GM19328 (cell line): Measurements from ENCODE around the gene MOV10.
"Not testable (repeated sequence)": the region's sequence is repeated elsewhere in the genome, so short reads cannot be mapped to it uniquely, and the experiment has no call there.

Experiments
- ATAC-seq: cut with Tn5 transposase; IDR thresholded peaks from one replicate; pipeline ENCODE4 v1.9.1; 2021; ENCODE audit warnings: mild to moderate bottlenecking, moderate library complexity; ENCODE audit not compliant: unreplicated experiment

The MOV10 gene

DNA sequence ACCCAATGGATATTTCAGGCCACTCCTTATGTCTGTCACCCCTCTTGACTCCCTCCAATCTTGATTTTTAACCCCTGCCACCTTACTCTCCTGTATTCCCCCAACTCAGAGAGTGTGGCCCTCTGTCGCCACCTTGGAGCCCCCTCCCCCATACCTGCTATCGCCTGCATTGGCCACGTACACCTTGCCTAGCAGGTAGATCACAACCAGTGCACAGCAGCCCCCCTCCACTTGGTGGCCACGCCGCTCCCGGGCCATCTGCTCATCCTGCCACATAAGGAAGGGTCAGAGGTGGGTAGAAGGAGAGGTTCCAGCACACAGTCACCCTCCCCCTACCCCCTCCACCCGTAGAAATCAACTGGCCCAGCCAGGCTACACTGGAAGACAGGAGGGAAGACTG, 37.7 kb downstream of the MOV10 start:
- no peak for ATAC-seq

DNA sequence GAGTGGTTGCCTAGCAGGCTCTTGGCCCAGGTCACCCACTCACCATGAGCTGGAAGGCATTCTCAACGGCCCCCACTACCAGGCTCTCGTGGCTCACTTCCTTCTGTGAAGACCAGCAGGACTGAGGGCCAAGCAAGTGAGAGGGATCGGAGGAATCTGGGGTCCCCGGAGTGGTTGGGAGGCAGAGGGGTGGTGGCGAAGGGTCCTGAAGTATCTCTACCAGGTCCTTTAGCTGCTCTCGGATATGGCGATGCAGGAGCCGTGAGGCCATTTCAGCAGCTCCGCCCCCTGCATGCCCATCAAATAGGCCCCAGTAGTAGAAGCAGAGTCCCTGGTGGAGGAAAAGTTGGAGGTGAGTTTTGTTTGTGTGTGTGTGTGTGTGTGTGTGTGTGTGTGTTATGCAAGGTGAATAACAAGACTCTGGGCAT, 38.3 kb downstream of the MOV10 start:
- ATAC-seq = no peak

DNA sequence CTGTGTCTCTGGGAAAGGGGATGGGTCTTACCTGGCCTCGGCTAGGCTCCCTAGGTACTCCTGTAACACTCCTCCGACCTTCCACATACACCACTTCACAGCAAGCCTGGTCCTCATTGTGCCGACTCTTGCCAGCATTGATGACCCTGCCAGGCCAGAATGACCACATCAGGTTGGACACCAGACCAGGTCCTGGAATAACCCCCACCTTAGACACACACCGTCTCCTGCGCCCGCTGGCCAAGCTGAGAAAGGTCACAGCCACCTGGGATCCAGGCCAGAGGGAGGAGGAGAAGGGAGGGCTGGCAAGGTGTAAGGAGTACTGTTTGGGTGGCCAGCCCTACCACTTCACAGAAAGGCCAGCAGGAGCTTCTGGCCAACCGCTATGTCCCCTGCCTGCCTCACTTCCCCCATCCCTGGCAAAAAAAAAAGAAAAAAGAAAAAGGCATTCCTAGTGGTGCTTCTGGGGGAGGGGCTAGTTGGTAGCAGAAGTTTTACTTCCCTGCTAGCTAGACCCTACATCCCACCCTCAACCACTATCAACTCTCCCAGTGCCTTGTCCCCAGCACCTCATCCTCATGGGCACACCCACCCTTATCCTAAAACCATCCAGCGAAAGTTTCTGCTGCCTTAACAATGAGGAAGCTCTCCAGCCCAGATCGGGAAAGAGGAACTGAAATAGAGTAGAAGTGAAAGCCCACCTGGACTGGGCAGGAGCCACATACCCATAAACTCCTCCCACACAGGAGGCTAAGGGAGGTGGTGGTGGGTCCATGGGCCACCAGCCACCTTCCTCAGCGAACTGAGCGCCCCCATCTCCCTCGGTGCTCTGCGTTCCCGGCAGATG, 39.2 kb downstream of the MOV10 start:
- no peak for ATAC-seq

DNA sequence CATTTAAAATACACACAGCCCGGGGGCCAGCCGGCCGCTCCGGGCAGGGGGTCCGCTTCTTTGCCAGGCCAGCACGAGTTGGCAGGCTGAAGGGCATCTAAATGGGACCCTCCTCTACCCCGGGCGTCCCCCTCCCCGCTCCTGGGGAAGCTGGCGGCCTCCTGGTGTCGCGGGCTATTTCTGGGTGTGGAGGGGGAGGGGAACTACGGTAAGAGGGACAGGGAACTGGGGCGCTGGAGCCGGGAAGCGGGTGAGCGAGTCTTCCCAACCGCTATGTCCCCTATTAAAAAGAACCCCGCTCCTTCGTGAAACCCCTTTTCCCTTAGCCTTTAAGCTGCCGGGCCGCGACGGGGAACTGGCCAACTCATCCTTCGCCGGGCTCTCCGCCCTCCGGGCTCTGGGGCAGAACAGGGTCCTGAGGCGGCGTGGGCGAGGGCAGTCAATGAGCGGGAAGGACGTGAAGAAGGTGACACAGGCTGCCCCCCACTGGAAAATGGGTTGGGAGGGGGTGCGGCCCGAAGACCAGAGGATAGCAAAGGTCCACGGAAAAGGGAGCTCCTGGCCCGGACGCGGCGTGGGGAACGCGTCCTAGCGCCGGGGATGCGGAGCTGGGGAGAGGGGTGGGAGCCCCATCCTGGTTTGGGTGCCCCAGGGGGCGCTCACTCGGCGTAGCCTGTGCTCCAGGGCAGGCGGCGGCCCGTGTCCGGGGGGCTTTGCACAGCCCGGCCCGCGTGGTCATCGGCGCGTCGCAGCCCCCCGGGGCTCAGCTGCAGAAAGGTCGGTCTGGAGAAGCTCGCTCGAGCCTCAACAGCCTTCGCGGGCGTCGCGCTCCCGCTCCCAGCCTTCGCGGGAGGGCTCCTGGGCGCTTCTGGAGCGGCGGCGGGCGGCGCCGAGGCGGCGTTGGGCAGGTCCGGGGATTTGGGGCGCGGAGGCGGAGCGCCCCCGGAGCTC, 40.1 kb downstream of the MOV10 start:
- peak; percentile 1 for ATAC-seq

DNA sequence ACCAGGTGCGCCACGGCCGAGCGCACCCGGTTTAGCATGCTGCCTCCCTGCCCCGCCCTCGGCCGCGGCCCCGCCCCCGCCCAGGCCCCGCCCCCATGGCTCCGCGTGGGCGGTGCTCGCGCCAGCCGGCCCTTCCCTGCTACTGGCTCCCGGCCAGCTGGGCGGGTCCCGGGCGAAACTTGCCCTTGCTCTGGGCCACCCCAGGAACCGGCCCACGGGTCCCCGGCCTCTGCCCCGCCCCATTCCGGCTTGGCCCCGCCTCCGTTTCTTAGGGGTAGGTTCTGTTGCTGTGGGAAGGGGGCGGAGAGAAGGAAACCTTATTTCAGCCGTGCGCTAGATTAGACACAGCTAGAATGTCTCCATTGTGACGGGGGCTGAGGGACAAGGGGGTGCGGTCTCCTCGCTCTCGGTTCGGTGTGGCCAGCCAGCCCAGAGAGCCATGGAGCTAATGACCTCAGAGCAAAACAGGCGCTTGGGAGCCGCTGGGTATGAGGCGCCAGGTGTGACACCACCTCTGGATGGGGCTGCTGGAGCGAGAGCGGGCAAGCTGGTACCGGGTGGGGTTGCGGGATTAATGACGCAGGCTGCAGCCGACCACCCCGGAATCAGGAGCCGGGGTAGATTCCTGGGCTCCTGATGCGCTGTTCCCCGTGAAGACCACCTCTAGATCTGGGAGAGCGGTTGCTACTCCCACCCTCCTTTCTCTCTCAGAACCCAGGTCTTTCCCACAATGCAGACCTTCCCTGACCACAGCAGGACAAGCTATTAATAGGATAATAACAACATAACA, 41.0 kb downstream of the MOV10 start, which contains the start of gene PPM1J:
TSS of gene PPM1J (minus strand) at position 69 of the 790 bp plus-strand sequence. CDS start at position 38, 31 bp downstream.
- peak; percentile 73 for ATAC-seq

DNA sequence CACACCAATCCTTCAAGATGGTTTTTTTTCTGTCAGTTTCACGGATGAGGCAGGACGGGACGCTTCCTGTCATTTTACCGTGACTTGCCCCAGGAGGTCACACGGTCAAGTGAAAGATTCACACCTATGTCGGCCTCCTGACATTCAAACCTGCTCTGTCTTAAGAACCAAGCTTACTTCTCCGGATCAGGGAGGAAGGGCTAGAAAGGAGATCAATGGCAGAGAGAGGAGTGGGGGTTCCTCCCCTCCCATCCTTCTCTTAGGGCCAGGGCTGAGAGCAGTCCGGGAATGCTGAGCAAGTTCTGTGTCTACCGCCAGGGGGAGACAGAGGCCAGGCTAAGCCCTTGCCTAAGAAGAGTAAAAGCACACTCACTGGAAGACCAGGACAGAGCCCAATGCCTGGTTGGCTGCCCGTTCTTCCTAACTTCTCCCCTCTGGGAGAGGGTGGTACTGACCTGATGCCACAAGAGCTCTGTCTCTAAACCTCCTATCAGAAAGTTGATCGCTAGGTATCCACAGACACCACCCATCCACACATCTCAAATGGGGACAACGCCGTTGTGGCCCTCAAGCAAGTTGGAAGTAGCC, 41.8 kb downstream of the MOV10 start:
- no peak for ATAC-seq

DNA sequence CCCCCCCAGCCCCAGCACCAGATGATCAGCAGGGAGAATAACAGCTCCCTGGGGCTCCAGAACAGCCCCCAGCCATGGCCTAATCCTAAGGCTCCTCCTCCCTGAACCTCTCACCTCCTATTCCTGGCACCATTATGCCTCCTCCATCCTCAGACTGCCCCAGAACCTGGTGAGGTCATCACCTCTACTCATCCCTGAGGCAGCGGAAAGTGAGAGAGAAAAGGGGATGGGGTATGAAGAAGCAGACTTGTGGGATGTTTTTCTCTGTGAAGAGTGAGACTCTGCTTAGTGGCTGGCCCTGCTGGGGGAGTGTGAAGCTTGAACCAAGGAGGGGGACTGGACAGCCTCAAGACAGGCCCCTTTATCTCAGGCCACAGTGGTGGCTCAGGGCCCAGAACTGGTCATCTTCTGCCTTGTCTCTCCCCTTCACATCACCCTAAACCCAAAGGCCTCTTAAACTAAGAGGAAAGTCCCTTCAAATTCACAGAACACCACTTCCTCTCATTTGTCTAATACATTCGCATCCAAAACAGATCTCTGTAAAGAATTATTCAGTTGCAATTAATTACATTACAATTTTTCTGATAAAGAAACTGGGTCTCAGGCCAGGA, 42.9 kb downstream of the MOV10 start:
- no peak for ATAC-seq

DNA sequence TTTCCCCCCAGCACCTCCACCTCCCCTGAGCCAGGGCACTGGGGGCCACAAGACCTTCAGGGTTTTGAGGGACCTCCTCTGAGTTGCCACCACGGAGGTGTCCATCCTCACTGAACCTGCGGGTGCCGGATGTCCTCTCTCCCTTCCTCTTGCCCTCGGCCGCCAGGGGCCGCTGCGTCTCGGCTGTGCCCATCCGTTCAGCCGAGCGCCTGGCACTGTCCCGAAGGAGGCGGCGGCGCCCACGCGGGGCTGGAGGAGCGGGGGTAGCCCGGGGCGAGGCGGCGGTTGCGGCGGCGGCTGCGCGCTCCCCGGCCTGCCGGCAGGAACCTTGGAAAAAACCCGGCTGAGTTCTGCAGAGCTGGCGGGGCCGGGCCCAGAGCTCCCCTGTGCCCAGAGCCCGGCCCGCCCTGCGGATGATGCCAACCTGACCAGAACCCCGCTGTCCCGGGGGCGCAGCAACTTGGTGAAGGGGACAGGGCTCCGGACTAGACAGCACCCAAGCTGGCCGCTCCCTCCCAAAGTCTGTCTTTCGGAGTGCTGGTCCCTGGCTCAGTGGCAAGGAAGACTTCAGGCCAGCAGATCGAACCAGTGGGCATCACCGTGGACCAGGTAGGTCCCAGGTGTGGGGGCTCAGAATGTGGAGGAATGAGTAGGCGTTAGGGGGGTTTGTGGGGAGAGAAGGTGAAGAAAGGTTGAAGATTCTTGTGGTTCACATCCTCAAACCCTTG, 44.4 kb downstream of the MOV10 start:
- no peak for ATAC-seq

DNA sequence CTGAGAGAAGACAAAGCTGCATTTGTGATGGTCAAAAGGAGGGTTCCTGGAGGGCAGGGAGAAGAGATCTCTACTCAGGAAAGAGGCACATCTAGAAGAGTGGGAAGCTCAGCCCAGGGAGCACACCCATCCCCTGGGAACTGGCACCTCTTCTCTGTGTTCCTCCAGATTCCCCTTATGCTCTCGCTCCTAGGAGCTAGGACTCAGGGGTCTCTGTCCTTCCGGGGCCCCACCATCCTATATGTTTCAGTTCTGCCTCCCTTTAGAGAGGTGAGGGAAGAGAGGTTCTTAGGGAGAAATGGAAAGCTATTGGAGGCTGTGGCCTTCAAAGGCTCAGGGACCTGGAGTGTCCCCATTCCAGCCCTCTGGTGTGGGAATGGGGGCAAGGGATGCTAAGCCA, 45.2 kb downstream of the MOV10 start:
- ATAC-seq = no peak

DNA sequence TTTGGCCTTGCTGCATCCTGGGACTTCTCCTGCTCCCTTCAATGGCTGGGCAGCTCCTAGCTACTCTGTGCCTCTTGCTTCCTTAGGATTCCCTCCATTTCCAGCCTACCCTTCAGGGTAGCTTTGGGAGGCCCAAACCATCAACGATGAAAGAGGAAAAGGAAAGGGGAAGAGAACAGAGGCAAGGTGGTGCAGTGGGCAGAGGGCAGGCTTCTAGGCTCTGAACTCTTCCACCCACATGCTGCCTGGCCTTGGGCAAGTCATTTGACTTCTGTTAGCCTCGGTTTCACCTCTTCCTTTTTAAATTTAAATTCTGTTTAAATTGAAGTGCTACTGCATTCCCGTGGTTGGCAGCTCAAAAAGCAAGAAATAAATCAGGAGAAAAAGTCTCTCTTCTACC, 46.3 kb downstream of the MOV10 start:
- ATAC-seq = no peak

DNA sequence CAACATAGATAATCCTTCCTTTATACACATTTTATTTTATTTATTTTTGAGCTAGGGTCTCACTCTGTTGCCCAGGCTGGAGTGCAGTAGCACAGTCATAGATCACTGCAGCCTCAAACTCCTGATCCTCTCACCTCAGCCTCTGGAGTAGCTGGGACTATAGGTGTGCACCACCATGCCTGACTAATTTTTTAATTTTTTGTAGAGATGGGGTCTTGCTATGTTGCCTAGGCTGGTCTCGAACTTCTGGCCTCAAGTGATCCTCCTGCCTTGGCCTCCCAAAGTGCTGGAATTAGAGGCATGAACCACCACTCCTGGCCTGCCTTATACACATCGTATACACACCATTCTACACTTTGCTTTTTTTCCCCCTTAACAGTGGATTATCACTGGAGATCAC, 46.8 kb downstream of the MOV10 start:
- ATAC-seq = not testable (repeated sequence)

DNA sequence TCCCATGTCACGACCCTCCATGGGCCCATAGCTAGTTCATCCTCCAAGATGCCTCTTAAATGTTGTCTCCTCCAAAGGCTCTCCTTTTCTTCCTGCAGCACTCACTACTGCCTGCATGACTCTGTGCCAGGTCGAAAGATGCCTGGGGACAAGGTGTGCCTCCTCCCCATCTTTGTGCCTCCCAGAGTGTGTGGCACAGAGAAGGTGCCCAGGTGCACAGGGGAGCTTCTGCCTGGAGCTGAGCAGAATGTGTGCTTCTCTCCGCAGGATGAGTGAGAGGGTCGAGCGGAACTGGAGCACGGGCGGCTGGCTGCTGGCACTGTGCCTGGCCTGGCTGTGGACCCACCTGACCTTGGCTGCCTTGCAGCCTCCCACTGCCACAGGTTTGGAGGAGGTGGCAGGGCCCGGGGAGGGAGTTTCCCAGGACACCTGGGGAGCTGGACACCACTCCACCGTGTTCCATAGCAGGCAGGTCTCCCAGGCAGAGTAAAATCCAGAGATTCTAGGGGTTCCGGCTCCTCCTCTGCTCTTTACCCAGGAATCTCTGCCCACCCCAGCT, 47.6 kb downstream of the MOV10 start:
- no peak for ATAC-seq

DNA sequence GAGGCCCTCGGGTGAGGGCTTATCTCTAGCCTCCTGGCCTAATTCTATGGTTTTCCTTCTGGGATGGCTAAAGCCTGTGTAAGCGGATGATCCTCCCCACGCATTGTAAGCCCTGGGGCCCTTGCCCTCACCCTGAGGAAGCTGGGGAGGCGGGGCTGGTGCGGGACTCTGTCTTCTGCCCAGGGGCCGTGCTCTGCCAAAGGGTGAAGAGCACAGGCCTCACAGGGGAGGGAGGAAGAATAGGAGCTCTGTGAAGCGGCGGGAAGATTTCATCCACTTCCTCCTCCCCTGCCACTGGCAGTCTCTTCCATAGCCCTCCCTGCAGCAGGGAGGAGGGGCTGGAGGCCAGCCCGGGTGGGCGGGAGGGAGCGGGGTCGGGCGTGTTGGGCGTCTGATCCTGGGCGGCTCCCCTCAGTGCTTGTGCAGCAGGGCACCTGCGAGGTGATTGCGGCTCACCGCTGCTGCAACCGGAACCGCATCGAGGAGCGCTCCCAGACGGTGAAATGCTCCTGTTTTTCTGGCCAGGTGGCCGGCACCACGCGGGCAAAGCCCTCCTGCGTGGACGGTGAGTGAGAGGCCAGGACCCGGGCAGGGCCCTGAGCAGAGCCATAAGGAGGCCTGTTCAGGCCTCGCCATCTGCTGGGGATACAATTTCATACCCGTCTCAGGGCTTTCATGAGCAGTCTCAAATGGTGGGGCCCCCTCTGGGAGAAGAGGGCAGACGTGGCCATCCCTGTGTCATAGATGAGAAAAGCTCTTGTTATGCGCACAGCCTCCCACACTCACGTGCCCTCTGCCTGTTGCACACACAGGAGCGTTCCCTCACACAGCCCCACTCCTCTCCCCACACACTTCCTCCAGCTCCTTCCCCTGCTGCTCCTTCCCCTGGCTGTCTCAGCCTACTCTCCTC, 48.4 kb downstream of the MOV10 start:
- no peak for ATAC-seq

DNA sequence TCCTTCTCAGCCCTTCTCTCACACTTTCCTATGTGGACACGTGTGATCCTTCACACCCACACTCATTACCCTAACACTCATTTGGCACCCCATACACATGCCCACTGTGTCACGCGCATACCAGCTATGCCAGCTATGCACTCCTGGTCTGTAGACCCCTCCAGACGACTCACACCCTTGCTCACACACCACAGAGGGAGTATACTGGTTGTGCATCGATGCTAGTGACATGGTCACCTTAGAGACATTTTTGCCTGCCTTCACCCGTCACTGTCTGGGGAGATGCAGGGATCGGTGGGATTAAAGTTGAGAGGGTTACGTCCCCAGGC, 49.0 kb downstream of the MOV10 start:
- ATAC-seq = no peak

DNA sequence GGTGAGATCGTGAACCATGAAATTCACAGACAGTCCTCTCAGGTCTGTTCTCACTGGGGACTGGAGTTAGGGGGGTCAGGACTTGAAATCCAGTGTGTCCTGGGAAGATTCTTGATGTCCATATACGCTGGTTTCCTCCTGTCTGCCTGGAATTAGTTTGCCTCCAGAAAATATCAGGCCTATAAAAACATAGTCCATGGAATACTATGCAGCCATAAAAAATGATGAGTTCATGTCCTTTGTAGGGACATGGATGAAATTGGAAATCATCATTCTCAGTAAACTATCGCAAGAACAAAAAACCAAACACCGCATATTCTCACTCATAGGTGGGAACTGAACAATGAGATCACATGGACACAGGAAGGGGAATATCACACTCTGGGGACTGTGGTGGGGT, 49.8 kb downstream of the MOV10 start:
- not testable (repeated sequence) for ATAC-seq

DNA sequence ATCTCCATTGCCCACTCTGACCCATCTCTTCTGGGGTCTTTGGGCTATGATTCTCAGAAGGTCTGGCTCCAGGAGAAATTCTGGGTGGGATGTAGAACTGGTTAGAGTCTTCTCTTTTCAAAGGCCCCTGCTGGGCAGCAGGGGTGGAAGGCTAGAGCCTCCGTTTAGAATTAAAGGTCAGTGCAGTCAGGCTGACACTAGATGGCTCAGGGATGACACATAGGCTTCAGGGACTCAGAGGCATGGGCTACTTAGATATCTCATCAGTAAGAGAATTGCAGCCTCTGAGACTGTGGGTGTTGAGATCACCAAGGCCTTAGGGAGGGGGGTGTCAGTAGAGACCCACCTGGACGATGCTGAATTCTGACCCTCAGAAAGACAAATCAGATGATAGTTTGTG, 53.3 kb downstream of the MOV10 start:
- no peak for ATAC-seq

DNA sequence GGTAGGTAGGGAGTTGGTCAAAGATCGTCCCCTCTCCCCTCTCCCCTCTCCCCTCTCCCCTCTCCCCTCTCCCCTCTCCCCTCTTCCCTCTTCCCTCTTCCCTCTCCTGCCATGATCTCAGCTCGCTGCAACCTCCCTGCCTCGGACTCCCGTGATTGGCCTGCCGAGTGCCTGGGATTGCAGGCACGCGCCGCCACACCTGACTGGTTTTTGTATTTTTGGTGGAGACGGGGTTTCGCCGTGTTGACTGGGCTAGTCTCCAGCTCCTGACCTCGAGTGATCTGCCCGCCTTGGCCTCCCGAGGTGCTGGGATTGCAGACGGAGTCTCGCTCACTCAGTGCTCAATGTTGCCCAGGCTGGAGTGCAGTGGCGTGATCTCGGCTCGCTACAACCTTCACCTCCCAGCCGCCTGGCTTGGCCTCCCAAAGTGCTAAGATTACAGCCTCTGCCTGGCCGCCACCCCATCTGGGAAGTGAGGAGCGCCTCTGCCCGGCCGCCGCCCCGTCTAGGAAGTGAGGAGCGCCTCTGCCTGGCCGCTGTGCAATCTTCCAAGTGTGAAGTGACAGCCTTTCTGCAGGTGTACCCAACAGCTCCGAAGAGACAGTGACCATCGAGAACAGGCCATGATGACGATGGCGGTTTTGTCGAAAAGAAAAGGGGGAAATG, 54.0 kb downstream of the MOV10 start:
- ATAC-seq = not testable (repeated sequence)

DNA sequence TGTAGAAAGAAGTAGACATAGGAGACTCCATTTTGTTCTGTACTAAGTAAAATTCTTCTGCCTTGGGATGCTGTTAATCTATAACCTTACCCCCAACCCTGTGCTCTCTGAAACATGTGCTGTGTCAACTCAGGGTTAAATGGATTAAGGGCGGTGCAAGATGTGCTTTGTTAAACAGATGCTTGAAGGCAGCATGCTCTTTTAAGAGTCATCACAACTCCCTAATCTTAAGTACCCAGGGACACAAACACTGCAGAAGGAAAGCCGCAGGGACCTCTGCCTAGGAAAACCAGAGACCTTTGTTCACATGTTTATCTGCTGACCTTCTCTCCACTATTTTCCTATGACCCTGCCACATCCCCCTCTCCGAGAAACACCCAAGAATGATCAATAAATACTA, 54.6 kb downstream of the MOV10 start:
- not testable (repeated sequence) for ATAC-seq
